Measurements from ENCODE around the gene CDX2.

The CDX2 gene

GRCh38 chr13:27952876-27953675 is 16.0 kb downstream of the CDX2 start:
- Mint-ChIP-seq H3K27ac (no peak overlapping the region), H3K9me3 (no peaks in the 10 kb centered on the region), H3K4me1 (peaks cover 13% of the 10 kb centered on the region), H3K4me3 (peak overlapping the region; percentile 60), H3K36me3 (peaks cover 1% of the 10 kb centered on the region), H3K27me3 (peaks cover 73% of the 10 kb centered on the region)
- no peak for DNase-seq
- CTCF ChIA-PET, result interaction anchor here (0.8 to 7.0 kb wide), 18 partner anchors 12 to 968 kb away, joined by 3 to 41 read pairs (median 4); no protein-coding TSS in a partner anchor

DNA sequence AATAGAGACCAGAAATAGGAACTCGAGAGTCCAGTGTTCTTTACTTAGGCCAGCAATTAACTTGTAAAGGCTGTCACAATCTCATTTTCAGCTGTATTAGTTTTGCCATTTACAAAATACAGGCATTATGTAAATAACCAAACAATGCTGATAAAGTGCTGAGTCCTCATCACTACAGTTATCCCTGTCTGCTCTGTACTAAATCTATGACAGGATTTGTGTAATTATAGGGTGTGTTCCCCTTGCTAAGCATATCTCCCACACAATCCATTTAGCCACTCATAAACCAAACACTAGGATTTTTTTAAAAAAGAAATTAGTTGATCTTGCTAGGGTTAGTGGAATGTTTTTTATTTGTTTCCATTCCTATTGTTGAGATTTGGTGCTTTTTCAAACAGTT is 26.1 kb downstream of the CDX2 start:
- CTCF ChIA-PET, result interaction anchor here (1.4 to 1.6 kb wide), 2 partner anchors 10 to 11 kb away, joined by 3 to 4 read pairs; no protein-coding TSS in a partner anchor

DNA sequence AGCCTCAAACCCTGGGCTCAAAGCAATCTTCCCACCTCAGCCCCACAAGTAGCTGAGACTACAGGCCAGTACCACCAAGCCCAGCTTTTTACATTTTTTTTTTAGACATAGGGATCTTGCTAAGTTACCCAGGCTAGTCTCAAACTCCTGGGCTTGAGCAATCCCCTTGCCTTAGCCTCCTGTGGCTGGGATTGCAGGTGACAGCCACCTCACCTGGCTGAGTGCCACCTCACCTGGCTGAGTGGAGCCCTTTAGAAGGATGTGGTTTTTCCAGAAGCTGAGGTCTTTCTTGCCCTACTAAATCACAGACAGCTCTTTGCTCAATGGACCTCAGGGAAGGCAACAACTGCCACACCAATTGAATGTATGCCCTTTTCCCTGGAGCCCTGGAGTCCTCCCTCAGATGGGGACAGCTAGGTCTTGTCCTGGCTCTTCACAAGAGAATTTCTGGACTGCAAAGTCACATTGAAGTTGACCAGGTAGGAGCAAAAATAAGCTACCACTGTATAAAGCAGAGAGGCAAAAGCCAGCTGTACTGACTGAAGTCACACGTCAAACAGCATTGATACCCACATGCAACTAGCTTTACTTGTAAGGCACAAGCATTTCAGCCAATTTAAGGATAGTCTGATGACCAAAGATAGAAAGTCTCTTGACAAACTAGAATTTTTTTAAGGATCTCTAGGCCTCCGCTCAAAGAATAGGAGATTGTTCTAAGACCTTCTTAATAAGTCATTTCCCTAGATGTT is 35.4 kb downstream of the CDX2 start:
- CTCF ChIA-PET, result interaction anchor here (0.6 to 1.3 kb wide), 5 partner anchors 9 to 64 kb away, joined by 3 to 4 read pairs (median 3); no protein-coding TSS in a partner anchor
- Mint-ChIP-seq H3K4me1 (no peaks in the 10 kb centered on the region), H3K9me3 (no peaks in the 10 kb centered on the region), H3K36me3 (no peaks in the 10 kb centered on the region), H3K27me3 (peaks cover 44% of the 10 kb centered on the region), H3K4me3 (no peak overlapping the region), H3K27ac (no peak overlapping the region)
- no peak for DNase-seq

More for the DNA sequence above, 26.1 kb downstream of the CDX2 start:
- Mint-ChIP-seq H3K27ac (no peak overlapping the region), H3K27me3 (peaks cover 18% of the 10 kb centered on the region), H3K4me1 (no peaks in the 10 kb centered on the region), H3K4me3 (no peak overlapping the region), H3K9me3 (peaks cover 2% of the 10 kb centered on the region), H3K36me3 (no peaks in the 10 kb centered on the region)
- no peak for DNase-seq

DNA sequence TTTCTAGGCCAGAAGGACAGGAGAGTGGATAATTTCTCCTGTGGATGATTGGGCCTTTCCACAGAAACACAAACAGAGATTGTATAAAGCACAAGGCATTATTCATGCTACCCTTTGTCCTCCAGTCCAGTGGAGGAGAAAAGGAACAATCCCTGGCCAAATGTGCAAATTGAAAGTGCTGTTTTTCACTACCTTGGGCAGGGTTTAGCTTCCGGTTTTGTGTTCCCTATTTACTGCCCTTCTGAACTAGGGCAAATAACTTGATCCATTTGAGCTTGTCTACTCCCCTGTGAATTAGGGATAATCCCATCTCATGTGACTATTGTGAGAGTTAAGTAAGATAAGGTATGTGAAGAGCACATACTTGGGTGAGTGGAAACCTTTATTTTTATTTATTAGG is 36.0 kb downstream of the CDX2 start:
- DNase-seq, result no peak
- Mint-ChIP-seq H3K36me3 (no peaks in the 10 kb centered on the region), H3K27ac (no peak overlapping the region), H3K4me3 (no peak overlapping the region), H3K27me3 (peaks cover 51% of the 10 kb centered on the region), H3K4me1 (no peaks in the 10 kb centered on the region), H3K9me3 (no peaks in the 10 kb centered on the region)
- CTCF ChIA-PET, result interaction anchor here (0.6 to 1.3 kb wide), 5 partner anchors 10 to 64 kb away, joined by 3 to 4 read pairs (median 3); no protein-coding TSS in a partner anchor

- Mint-ChIP-seq H3K27me3 (peaks cover 80% of the 10 kb centered on the region), H3K27ac (no peak overlapping the region), H3K4me3 (no peak overlapping the region)
These were observed 39.2 kb downstream of the CDX2 start for GRCh38 chr13:27929868-27930267.

GRCh38 chr13:27928805-27929753 is 40.0 kb downstream of the CDX2 start:
- H3K4me1 Mint-ChIP-seq, result peaks cover 4% of the 10 kb centered on the region
- CTCF ChIA-PET, result interaction anchor here (0.8 to 1.2 kb wide), 2 partner anchors 24 to 567 kb away, joined by 3 read pairs; no protein-coding TSS in a partner anchor
- peak overlapping the region; percentile 11 for H3K27ac Mint-ChIP-seq
- DNase-seq, result no peak
- H3K9me3 Mint-ChIP-seq, result no peaks in the 10 kb centered on the region
- peaks cover 88% of the 10 kb centered on the region for H3K27me3 Mint-ChIP-seq
- H3K36me3 Mint-ChIP-seq, result peaks cover 1% of the 10 kb centered on the region
- H3K4me3 Mint-ChIP-seq, result no peak overlapping the region

More at GRCh38 chr13:27929868-27930267, 39.2 kb downstream of the CDX2 start:
- Mint-ChIP-seq H3K36me3 (no peaks in the 10 kb centered on the region), H3K9me3 (no peaks in the 10 kb centered on the region), H3K4me1 (peaks cover 4% of the 10 kb centered on the region)
- no peak for DNase-seq
- CTCF ChIA-PET, result interaction anchor here (1.2 kb wide), 1 partner anchor 24 kb away, joined by 3 read pairs; no protein-coding TSS in a partner anchor

DNA sequence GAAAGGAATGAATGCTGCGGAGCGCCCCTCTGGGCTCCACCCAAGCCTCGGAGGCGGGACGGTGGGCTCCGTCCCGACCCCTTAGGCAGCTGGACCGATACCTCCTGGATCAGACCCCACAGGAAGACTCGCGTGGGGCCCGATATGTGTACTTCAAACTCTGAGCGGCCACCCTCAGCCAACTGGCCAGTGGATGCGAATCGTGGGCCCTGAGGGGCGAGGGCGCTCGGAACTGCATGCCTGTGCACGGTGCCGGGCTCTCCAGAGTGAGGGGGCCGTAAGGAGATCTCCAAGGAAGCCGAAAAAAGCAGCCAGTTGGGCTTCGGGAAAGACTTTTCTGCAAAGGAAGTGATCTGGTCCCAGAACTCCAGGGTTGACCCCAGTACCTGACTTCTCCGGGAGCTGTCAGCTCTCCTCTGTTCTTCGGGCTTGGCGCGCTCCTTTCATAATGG is 40.7 kb downstream of the CDX2 start:
- DNase-seq, result no peak
- Mint-ChIP-seq H3K4me3 (no peak overlapping the region), H3K27ac (peak overlapping the region; percentile 11), H3K9me3 (no peaks in the 10 kb centered on the region), H3K27me3 (peaks cover 89% of the 10 kb centered on the region), H3K4me1 (peaks cover 6% of the 10 kb centered on the region), H3K36me3 (peaks cover 1% of the 10 kb centered on the region)
- CTCF ChIA-PET, result interaction anchor here (0.8 kb wide), 1 partner anchor 566 kb away, joined by 3 read pairs; no protein-coding TSS in a partner anchor

- Mint-ChIP-seq H3K27me3 (peaks cover 95% of the 10 kb centered on the region), H3K36me3 (peaks cover 1% of the 10 kb centered on the region), H3K4me3 (no peak overlapping the region), H3K27ac (peak overlapping the region; percentile 58), H3K9me3 (no peaks in the 10 kb centered on the region), H3K4me1 (peaks cover 6% of the 10 kb centered on the region)
- no peak for DNase-seq
- CTCF ChIA-PET, result interaction anchor here (0.8 kb wide), 1 partner anchor 33 kb away, joined by 3 read pairs; no protein-coding TSS in a partner anchor
These were observed 41.4 kb downstream of the CDX2 start for GRCh38 chr13:27927444-27928352.

GRCh38 chr13:27926644-27927434 is 42.3 kb downstream of the CDX2 start:
- DNase-seq, result no peak
- CTCF ChIA-PET, result no interaction called here
- Mint-ChIP-seq H3K27ac (peak overlapping the region; percentile 72), H3K9me3 (no peaks in the 10 kb centered on the region), H3K4me1 (peaks cover 6% of the 10 kb centered on the region), H3K4me3 (no peak overlapping the region), H3K27me3 (peaks cover 99% of the 10 kb centered on the region), H3K36me3 (peaks cover 1% of the 10 kb centered on the region)

- Mint-ChIP-seq H3K4me1 (peaks cover 13% of the 10 kb centered on the region), H3K27ac (peak overlapping the region; percentile 55), H3K9me3 (no peaks in the 10 kb centered on the region), H3K4me3 (no peak overlapping the region), H3K27me3 (peaks cover 100% of the 10 kb centered on the region), H3K36me3 (peaks cover 1% of the 10 kb centered on the region)
- CTCF ChIA-PET, result interaction anchor here (2.1 kb wide), 1 partner anchor 99 kb away, joined by 5 read pairs; no protein-coding TSS in a partner anchor
- no peak for DNase-seq
These were observed 43.7 kb downstream of the CDX2 start for GRCh38 chr13:27925220-27925991.

DNA sequence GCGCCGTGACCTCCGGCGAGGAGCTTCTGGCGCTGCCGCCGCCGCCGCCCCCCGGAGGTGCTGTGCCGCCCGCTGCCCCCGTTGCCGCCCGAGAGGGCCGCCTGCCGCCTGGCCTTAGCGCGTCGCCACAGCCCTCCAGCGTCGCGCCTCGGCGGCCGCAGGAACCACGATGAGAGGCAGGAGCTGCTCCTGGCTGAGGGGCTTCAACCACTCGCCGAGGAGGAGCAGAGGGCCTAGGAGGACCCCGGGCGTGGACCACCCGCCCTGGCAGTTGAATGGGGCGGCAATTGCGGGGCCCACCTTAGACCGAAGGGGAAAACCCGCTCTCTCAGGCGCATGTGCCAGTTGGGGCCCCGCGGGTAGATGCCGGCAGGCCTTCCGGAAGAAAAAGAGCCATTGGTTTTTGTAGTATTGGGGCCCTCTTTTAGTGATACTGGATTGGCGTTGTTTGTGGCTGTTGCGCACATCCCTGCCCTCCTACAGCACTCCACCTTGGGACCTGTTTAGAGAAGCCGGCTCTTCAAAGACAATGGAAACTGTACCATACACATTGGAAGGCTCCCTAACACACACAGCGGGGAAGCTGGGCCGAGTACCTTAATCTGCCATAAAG is 44.5 kb downstream of the CDX2 start:
- Mint-ChIP-seq H3K27me3 (peaks cover 100% of the 10 kb centered on the region), H3K4me3 (no peak overlapping the region), H3K36me3 (peaks cover 1% of the 10 kb centered on the region), H3K9me3 (no peaks in the 10 kb centered on the region), H3K27ac (no peak overlapping the region), H3K4me1 (peaks cover 13% of the 10 kb centered on the region)
- DNase-seq, result no peak
- CTCF ChIA-PET, result interaction anchor here (2.1 kb wide), 1 partner anchor 98 kb away, joined by 5 read pairs; no protein-coding TSS in a partner anchor

Data from activated naive CD4-positive, alpha-beta T cell treated with anti-CD3 and anti-CD28 coated beads, Interleukin-2, amount 10 ng/mL, durations not matched to agents 7 days and 5 days (primary cell).